HG03097 (cell line): ENCODE measurements around the gene BMP10.

Source experiments
- ATAC-seq: cut with Tn5 transposase; IDR thresholded peaks from one replicate; pipeline ENCODE4 v1.9.1; 2021; ENCODE audit not compliant: unreplicated experiment, low FRiP score

BMP10 gene

GRCh38 chr2:68871159-68871764 lies at the start of gene BMP10:
Gene BMP10 (minus strand): TSS chr2:68871397. CDS start chr2:68871358, 39 bp downstream.
- ATAC-seq: no peak

GRCh38 chr2:68920481-68921170 lies 49.4 kb upstream of the BMP10 start:
- ATAC-seq: no peak

GRCh38 chr2:68918497-68918896 lies 47.3 kb upstream of the BMP10 start:
- no peak for ATAC-seq

- no peak for ATAC-seq
Measured at GRCh38 chr2:68917034-68917718, 46.0 kb upstream of the BMP10 start.

GRCh38 chr2:68916226-68916625 lies 45.0 kb upstream of the BMP10 start:
- no peak for ATAC-seq

GRCh38 chr2:68915393-68915792 lies 44.2 kb upstream of the BMP10 start:
- ATAC-seq: no peak

- ATAC-seq: no peak
Measured at GRCh38 chr2:68913359-68913758, 42.2 kb upstream of the BMP10 start.

- no peak for ATAC-seq
Measured at GRCh38 chr2:68912732-68913131, 41.5 kb upstream of the BMP10 start.

GRCh38 chr2:68912111-68912510 lies 40.9 kb upstream of the BMP10 start:
- ATAC-seq: no peak

- no peak for ATAC-seq
Measured at GRCh38 chr2:68911709-68912108, 40.5 kb upstream of the BMP10 start.

- no peak for ATAC-seq
Measured at GRCh38 chr2:68911246-68911645, 40.0 kb upstream of the BMP10 start.

GRCh38 chr2:68909793-68910674 lies 38.8 kb upstream of the BMP10 start:
- peak; percentile 35 for ATAC-seq

GRCh38 chr2:68908392-68908970 lies 37.3 kb upstream of the BMP10 start:
- peak; percentile 93 for ATAC-seq

- ATAC-seq: no peak
Measured at GRCh38 chr2:68907920-68908253, 36.7 kb upstream of the BMP10 start.

GRCh38 chr2:68907232-68907919 lies 36.2 kb upstream of the BMP10 start:
- no peak for ATAC-seq

GRCh38 chr2:68906716-68907115 lies 35.5 kb upstream of the BMP10 start:
- no peak for ATAC-seq

- no peak for ATAC-seq
Measured at GRCh38 chr2:68905116-68905515, 33.9 kb upstream of the BMP10 start.

- no peak for ATAC-seq
Measured at GRCh38 chr2:68901561-68901960, 30.4 kb upstream of the BMP10 start.

GRCh38 chr2:68901199-68901514 lies 30.0 kb upstream of the BMP10 start:
- ATAC-seq: no peak

GRCh38 chr2:68900496-68901198 lies 29.4 kb upstream of the BMP10 start:
- ATAC-seq: no peak
